Astrocyte (in vitro differentiated cells and primary cell): ENCODE results near the gene AP2M1.

Experiments used
- EZH2 ChIP-seq: IDR thresholded peaks from 2 replicates; pipeline ENCODE4 v1.6.1; 2012; ENCODE audit warnings: mild to moderate bottlenecking, low read length, inconsistent platforms; ENCODE audit not compliant: insufficient read depth
- TF ChIP-seq, protein P1 (sequence below): IDR thresholded peaks from 2 replicates; pipeline ENCODE4 v1.5.1; 2011; ENCODE audit warnings: low read depth, mild to moderate bottlenecking, inconsistent platforms, low read length, moderate library complexity; ENCODE audit not compliant: insufficient read depth

- TF ChIP-seq, protein P1, sequence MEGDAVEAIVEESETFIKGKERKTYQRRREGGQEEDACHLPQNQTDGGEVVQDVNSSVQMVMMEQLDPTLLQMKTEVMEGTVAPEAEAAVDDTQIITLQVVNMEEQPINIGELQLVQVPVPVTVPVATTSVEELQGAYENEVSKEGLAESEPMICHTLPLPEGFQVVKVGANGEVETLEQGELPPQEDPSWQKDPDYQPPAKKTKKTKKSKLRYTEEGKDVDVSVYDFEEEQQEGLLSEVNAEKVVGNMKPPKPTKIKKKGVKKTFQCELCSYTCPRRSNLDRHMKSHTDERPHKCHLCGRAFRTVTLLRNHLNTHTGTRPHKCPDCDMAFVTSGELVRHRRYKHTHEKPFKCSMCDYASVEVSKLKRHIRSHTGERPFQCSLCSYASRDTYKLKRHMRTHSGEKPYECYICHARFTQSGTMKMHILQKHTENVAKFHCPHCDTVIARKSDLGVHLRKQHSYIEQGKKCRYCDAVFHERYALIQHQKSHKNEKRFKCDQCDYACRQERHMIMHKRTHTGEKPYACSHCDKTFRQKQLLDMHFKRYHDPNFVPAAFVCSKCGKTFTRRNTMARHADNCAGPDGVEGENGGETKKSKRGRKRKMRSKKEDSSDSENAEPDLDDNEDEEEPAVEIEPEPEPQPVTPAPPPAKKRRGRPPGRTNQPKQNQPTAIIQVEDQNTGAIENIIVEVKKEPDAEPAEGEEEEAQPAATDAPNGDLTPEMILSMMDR: no peak
- TF ChIP-seq EZH2: no peak
These were observed 38.8 kb upstream of the AP2M1 start for GRCh38 chr3:184135911-184136260.
